Measurements from ENCODE around the gene UGT1A5. TPM values are rescaled to one million over a fixed set of nuclear protein-coding genes. Genes with fewer than 3 reads are reported as not detected.

The UGT1A5 gene
- total RNA-seq, 1 donor from 2014 or later: not detected

- no peak for TF ChIP-seq CTCF (IDR thresholded peaks at IDR 0.05; ENCODE audit: borderline replicate concordance)
- Histone ChIP-seq H3K36me3 (no peaks in the 10 kb centered on the region), H3K4me3 (no peak overlapping the region), H3K9me3 (replicated peaks) (no peaks in the 10 kb centered on the region), H3K27ac (replicated peaks) (no peak overlapping the region), H3K27me3 (ENCODE audit: low read depth) (peaks cover 39% of the 10 kb centered on the region), H3K4me1 (no peaks in the 10 kb centered on the region)
- intact Hi-C loops (cut with micrococcal nuclease): no loop called here
- DNase-seq: no peak
Observed at GRCh38 chr2:233673896-233674295, 38.8 kb upstream of the UGT1A5 start.

GRCh38 chr2:233674314-233674713, 38.4 kb upstream of the UGT1A5 start:
- no peak overlapping the region for H3K27ac ChIP-seq (replicated peaks)
- no peaks in the 10 kb centered on the region for H3K4me1 ChIP-seq
- intact Hi-C loops (cut with micrococcal nuclease): no loop called here
- no peak for TF ChIP-seq CTCF (IDR thresholded peaks at IDR 0.05; ENCODE audit: borderline replicate concordance)
- H3K9me3 ChIP-seq (replicated peaks): no peaks in the 10 kb centered on the region
- no peak for DNase-seq
- peaks cover 43% of the 10 kb centered on the region for H3K27me3 ChIP-seq (ENCODE audit: low read depth)
- H3K36me3 ChIP-seq: no peaks in the 10 kb centered on the region
- no peak overlapping the region for H3K4me3 ChIP-seq

GRCh38 chr2:233674995-233675394, 37.7 kb upstream of the UGT1A5 start:
- Histone ChIP-seq H3K4me3 (no peak overlapping the region), H3K27me3 (ENCODE audit: low read depth) (peaks cover 44% of the 10 kb centered on the region), H3K9me3 (replicated peaks) (no peaks in the 10 kb centered on the region), H3K36me3 (no peaks in the 10 kb centered on the region), H3K27ac (replicated peaks) (no peak overlapping the region), H3K4me1 (no peaks in the 10 kb centered on the region)
- DNase-seq: no peak
- no peak for TF ChIP-seq CTCF (IDR thresholded peaks at IDR 0.05; ENCODE audit: borderline replicate concordance)
- intact Hi-C loops (cut with micrococcal nuclease): no loop called here

GRCh38 chr2:233676046-233676445, 36.7 kb upstream of the UGT1A5 start:
- H3K9me3 ChIP-seq (replicated peaks): no peaks in the 10 kb centered on the region
- no peak for TF ChIP-seq CTCF (IDR thresholded peaks at IDR 0.05; ENCODE audit: borderline replicate concordance)
- H3K4me3 ChIP-seq: no peak overlapping the region
- no peaks in the 10 kb centered on the region for H3K4me1 ChIP-seq
- peaks cover 47% of the 10 kb centered on the region for H3K27me3 ChIP-seq (ENCODE audit: low read depth)
- H3K27ac ChIP-seq (replicated peaks): no peak overlapping the region
- DNase-seq: no peak
- no peaks in the 10 kb centered on the region for H3K36me3 ChIP-seq
- intact Hi-C loops (cut with micrococcal nuclease): no loop called here

- no peaks in the 10 kb centered on the region for H3K4me1 ChIP-seq
- intact Hi-C loops (cut with micrococcal nuclease): no loop called here
- no peak overlapping the region for H3K4me3 ChIP-seq
- TF ChIP-seq CTCF (IDR thresholded peaks at IDR 0.05; ENCODE audit: borderline replicate concordance): no peak
- H3K27ac ChIP-seq (replicated peaks): no peak overlapping the region
- H3K36me3 ChIP-seq: no peaks in the 10 kb centered on the region
- H3K9me3 ChIP-seq (replicated peaks): no peaks in the 10 kb centered on the region
- DNase-seq: no peak
- H3K27me3 ChIP-seq (ENCODE audit: low read depth): peaks cover 45% of the 10 kb centered on the region
Observed at GRCh38 chr2:233679196-233679595, 33.5 kb upstream of the UGT1A5 start.
